Keratinocyte (primary cell): ENCODE results near the gene CEP164. TPM values are rescaled to one million over a fixed set of nuclear protein-coding genes. Genes with fewer than 3 reads are reported as not detected.

Experiments used
- DNase-seq: peaks from one replicate; pipeline ENCODE4 v3.0.0-alpha.2; 2011; ENCODE audit warnings: low read depth, missing footprints, low spot score
- FAIRE-seq: peaks from 2 replicates; lab custom pipeline; 2011; peaks lifted over from hg19 to GRCh38; lab: Jason Lieb, UNC
- H2AFZ ChIP-seq: 2 replicates; pipeline ENCODE4 v1.6.0; 2012; ENCODE audit warnings: low read length, control low read depth, inconsistent platforms; ENCODE audit not compliant: control insufficient read depth
- H3K27ac ChIP-seq: 2 replicates; pipeline ENCODE4 v1.5.1; 2011; ENCODE audit warnings: low read length; ENCODE audit not compliant: control insufficient read depth, insufficient read depth
- H3K27me3 ChIP-seq: 3 replicates; pipeline ENCODE4 v1.6.0; 2011; ENCODE audit warnings: low read length; ENCODE audit not compliant: control insufficient read depth, insufficient read depth; ENCODE audit errors: extremely low read depth
- H3K36me3 ChIP-seq, 2 experiments: 2 replicates in 1 of 2; 3 replicates in 1 of 2; pipeline ENCODE4 v1.5.1; 2011; ENCODE audit warnings: low read length in 2 of 2, mild to moderate bottlenecking in 1 of 2; ENCODE audit not compliant: control insufficient read depth in 2 of 2, insufficient read depth in 2 of 2; ENCODE audit errors: extremely low read depth in 1 of 2
- H3K4me1 ChIP-seq: 3 replicates; pipeline ENCODE4 v1.5.1; 2011; ENCODE audit warnings: low read length; ENCODE audit not compliant: control insufficient read depth, insufficient read depth; ENCODE audit errors: extremely low read depth
- H3K4me2 ChIP-seq: 3 replicates; pipeline ENCODE4 v1.6.0; 2011; ENCODE audit warnings: low read depth, low read length; ENCODE audit not compliant: control insufficient read depth, insufficient read depth; ENCODE audit errors: extremely low read depth
- H3K4me3 ChIP-seq, 3 experiments: fragments of 200-600 bp in 1 of 3; sonication (generic) in 1 of 3; 2 replicates in 2 of 3; 3 replicates in 1 of 3; pipeline ENCODE4 v1.5.1; 2011 to 2016; ENCODE audit warnings: low read length in 3 of 3, mild to moderate bottlenecking in 3 of 3, control low read depth in 2 of 3, inconsistent platforms in 1 of 3, low read depth in 1 of 3, mixed read lengths in 1 of 3, mixed run types in 1 of 3, moderate library complexity in 1 of 3; ENCODE audit not compliant: control insufficient read depth in 2 of 3, insufficient read depth in 2 of 3; ENCODE audit errors: extremely low read depth in 1 of 3
- H3K79me2 ChIP-seq: 2 replicates; pipeline ENCODE4 v1.6.0; 2012; ENCODE audit warnings: low read length; ENCODE audit not compliant: control insufficient read depth, insufficient read depth
- H3K9ac ChIP-seq: 3 replicates; pipeline ENCODE4 v1.6.0; 2011; ENCODE audit warnings: low read length; ENCODE audit not compliant: control insufficient read depth, insufficient read depth; ENCODE audit errors: extremely low read depth
- H3K9me1 ChIP-seq: 3 replicates; pipeline ENCODE4 v1.6.0; 2011; ENCODE audit warnings: low read length; ENCODE audit not compliant: control insufficient read depth, insufficient read depth; ENCODE audit errors: extremely low read depth
- H3K9me3 ChIP-seq: 2 replicates; pipeline ENCODE4 v1.5.1; 2012; ENCODE audit warnings: low read depth, low read length; ENCODE audit not compliant: control insufficient read depth
- H4K20me1 ChIP-seq: 3 replicates; pipeline ENCODE4 v1.6.0; 2011; ENCODE audit warnings: low read length; ENCODE audit not compliant: control insufficient read depth, insufficient read depth; ENCODE audit errors: extremely low read depth
- EZH2 ChIP-seq: IDR thresholded peaks from one replicate; pipeline ENCODE4 v1.6.1; 2012; ENCODE audit warnings: inconsistent platforms, mild to moderate bottlenecking, low read length, moderate library complexity
- dilution Hi-C: fragments of 300-500 bp; cut with MboI; formaldehyde crosslinking; loops from one replicate; pipeline ENCODE4 v1.7.0; 2020; ENCODE audit warnings: low sequenced_read_pairs; ENCODE audit not compliant: extremely low pct_ligation_motif_present
- polyA plus RNA-seq, 5 experiments: library from polyadenylated mRNA; depleted of rRNA in 3 of 5; stranded (reverse) in 3 of 5; stranded (forward) in 1 of 5; unstranded in 1 of 5; fragments of >200 nt; gene quantifications; 1 replicate in 1 of 5; 2 replicates in 3 of 5; 3 replicates in 1 of 5; pipeline versions ENCODE4 v1.2.1 to v1.2.3, GENCODE V29; 2011 to 2012; ENCODE audit warnings: missing spikeins in 2 of 5, low read depth in 1 of 5, low replicate concordance in 1 of 5
- TF ChIP-seq, protein P1 (sequence below), 3 experiments: IDR thresholded peaks in 1 of 3; conservative IDR thresholded peaks in 1 of 3; optimal IDR thresholded peaks in 1 of 3; 2 replicates in 2 of 3; 3 replicates in 1 of 3; pipeline versions ENCODE3 to v1.5.1; 2011; ENCODE audit warnings: low read length in 3 of 3, mild to moderate bottlenecking in 3 of 3, moderate library complexity in 2 of 3, control low read depth in 1 of 3, inconsistent platforms in 1 of 3; ENCODE audit not compliant: insufficient read depth in 2 of 3; ENCODE audit errors: extremely low read depth in 1 of 3

Gene CEP164
- polyA plus RNA-seq, 1 donor (not counting 4 experiments of a cell fraction or from before 2014, with no cell fraction given): 15.1 TPM

DNA sequence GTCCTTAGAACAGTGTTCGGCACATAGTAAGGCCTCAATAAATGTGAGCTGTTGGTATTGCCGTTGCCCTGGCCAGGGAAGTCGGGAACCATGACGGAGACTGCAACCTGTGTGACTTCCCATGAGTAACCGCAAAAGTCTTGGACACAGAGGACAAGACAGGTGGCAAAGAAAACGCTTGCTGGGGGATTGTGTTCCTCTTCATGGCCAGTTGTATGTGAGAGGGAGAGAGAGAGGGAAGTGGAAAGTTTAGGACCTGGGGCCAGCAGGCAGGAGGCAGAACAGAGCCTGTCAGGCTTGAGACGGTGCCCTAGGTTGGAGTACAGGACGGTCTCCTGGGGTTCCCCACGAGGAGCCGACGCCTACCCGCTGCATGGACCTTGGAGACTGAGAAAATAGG is 90.2 kb downstream of the CEP164 start:
- Histone ChIP-seq H3K4me1 (no peaks in the 10 kb centered on the region), H3K4me3 (no peak overlapping the region), H3K27ac (no peak overlapping the region), H3K36me3 (no peaks in the 10 kb centered on the region), H3K79me2 (no peaks in the 10 kb centered on the region), H3K9me1 (no peaks in the 10 kb centered on the region), H3K27me3 (peaks cover 3% of the 10 kb centered on the region), H3K9me3 (no peaks in the 10 kb centered on the region), H3K9ac (no peak overlapping the region), H2AFZ (no peak overlapping the region), H4K20me1 (no peaks in the 10 kb centered on the region), H3K4me2 (no peak overlapping the region)
- dilution Hi-C loops: no loop called here
- DNase-seq (no peak), FAIRE-seq (no peak)
- TF ChIP-seq, protein P1, sequence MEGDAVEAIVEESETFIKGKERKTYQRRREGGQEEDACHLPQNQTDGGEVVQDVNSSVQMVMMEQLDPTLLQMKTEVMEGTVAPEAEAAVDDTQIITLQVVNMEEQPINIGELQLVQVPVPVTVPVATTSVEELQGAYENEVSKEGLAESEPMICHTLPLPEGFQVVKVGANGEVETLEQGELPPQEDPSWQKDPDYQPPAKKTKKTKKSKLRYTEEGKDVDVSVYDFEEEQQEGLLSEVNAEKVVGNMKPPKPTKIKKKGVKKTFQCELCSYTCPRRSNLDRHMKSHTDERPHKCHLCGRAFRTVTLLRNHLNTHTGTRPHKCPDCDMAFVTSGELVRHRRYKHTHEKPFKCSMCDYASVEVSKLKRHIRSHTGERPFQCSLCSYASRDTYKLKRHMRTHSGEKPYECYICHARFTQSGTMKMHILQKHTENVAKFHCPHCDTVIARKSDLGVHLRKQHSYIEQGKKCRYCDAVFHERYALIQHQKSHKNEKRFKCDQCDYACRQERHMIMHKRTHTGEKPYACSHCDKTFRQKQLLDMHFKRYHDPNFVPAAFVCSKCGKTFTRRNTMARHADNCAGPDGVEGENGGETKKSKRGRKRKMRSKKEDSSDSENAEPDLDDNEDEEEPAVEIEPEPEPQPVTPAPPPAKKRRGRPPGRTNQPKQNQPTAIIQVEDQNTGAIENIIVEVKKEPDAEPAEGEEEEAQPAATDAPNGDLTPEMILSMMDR (optimal IDR thresholded peaks at IDR 0.05 in 1 of 3, IDR thresholded peaks at IDR 0.05 in 1 of 3, conservative IDR thresholded peaks at IDR 0.05 in 1 of 3; ENCODE audit: extremely low read depth in 1 of 3, insufficient read depth in 2 of 3, low read length in 3 of 3): no peak
- no peak for TF ChIP-seq EZH2

DNA sequence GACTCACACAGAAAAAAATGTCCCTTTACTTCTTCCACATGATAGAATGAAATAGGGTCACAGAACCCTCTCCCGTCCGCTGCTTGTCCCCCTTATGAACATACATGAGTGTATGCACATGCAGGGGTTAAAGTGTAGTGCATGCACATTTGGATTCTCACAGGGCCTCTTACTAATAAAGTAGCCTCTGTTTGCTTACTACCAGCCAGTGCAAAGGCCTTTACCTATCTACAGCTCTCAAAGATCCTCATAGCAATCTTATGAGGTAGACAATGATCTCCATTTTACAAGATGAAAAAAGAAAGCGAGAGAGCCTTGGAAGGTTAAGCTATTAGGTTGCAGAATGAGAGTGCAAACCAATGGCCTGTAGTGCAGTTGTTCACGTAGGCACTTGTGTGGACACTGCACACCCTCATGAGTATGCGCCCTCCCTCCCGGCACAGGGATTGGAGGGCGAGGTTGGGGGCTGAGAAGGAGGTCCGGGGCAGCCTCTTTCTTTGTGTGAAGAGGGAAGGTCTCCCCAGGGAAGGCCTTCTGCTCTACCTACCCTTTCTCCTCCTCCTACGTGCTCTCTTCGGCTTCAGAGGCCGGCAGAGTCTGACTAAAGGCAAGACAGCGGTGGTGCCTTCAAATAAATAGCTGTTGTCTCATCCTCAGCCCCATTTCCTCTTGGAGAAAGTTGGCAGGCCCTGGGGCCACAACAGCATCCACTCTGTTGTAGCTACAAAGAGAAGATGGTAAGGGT is 91.3 kb downstream of the CEP164 start:
- FAIRE-seq (no peak), DNase-seq (no peak)
- Histone ChIP-seq H3K9ac (no peak overlapping the region), H3K27ac (no peak overlapping the region), H3K9me1 (no peaks in the 10 kb centered on the region), H3K4me3 (no peak overlapping the region), H3K9me3 (no peaks in the 10 kb centered on the region), H3K79me2 (no peaks in the 10 kb centered on the region), H4K20me1 (no peaks in the 10 kb centered on the region), H2AFZ (no peak overlapping the region), H3K4me1 (no peaks in the 10 kb centered on the region), H3K36me3 (no peaks in the 10 kb centered on the region), H3K27me3 (peaks cover 3% of the 10 kb centered on the region), H3K4me2 (no peak overlapping the region)
- TF ChIP-seq, protein P1 (optimal IDR thresholded peaks at IDR 0.05 in 1 of 3, IDR thresholded peaks at IDR 0.05 in 1 of 3, conservative IDR thresholded peaks at IDR 0.05 in 1 of 3; ENCODE audit: extremely low read depth in 1 of 3, insufficient read depth in 2 of 3, low read length in 3 of 3): no peak
- no peak for TF ChIP-seq EZH2
- dilution Hi-C loops: no loop called here
